ENCODE results near the gene CSAD. TPM values are rescaled to one million over a fixed set of nuclear protein-coding genes. Genes with fewer than 3 reads are reported as not detected.
A peak's percentile ranks its signal among the peaks of the same experiment; 100 is the strongest.

CSAD gene
- total and polyA plus RNA-seq, 2 of the 13 experiments (the other 11 are each of a cell fraction or from before 2014, with no cell fraction given): 7.2 to 23.5 TPM

GRCh38 chr12:53131844-53132243 is 48.9 kb downstream of the CSAD start:
- Histone ChIP-seq H3K36me3 (replicated peaks in 1 of 2; ENCODE audit: control insufficient read depth in 1 of 2, insufficient read depth in 2 of 2, low read length in 2 of 2) (no peaks in the 10 kb centered on the region), H3K4me2 (ENCODE audit: low read depth, low read length) (no peak overlapping the region; the same call in 1 of the 2 replicates), H3K4me3 (replicated peaks in 1 of 3; ENCODE audit: insufficient read depth in 1 of 3, low read depth in 2 of 3, low read length in 3 of 3) (no peak overlapping the region), H3K9me3 (ENCODE audit: low read length) (no peaks in the 10 kb centered on the region), H3K27me3 (ENCODE audit: control insufficient read depth in 1 of 2, insufficient read depth in 2 of 2, low read length in 2 of 2) (no peaks in the 10 kb centered on the region), H2AFZ (ENCODE audit: low read length) (no peak overlapping the region), H3K79me2 (ENCODE audit: insufficient read depth, low read length) (no peaks in the 10 kb centered on the region), H3K9ac (ENCODE audit: insufficient read depth, low read depth, low read length) (no peak overlapping the region), H3K27ac (ENCODE audit: extremely low read length, insufficient read depth, low read length) (no peak overlapping the region), H4K20me1 (ENCODE audit: insufficient read depth, low read length) (no peaks in the 10 kb centered on the region), H3K4me1 (ENCODE audit: insufficient read depth, low read length) (peaks cover 28% of the 10 kb centered on the region)
- WGBS (ENCODE audit: low lambda C conversion rate): 8% methylated on average over 2 of the region's 2 CpGs
- FAIRE-seq: peak; percentile 86
- BruUV-seq (replicated peaks): no TSS peak
- in situ Hi-C loops (cut with HindIII; ENCODE audit: extremely low pct_ligation_motif_present, low pct_unique_long_range_greater_than_20kb) (no loop called here), intact Hi-C loops (cut with micrococcal nuclease; ENCODE audit: unreplicated experiment) (no loop called here)
- ATAC-seq: peak; percentile 78
- CTCF ChIA-PET (ENCODE audit: low intra/inter-chr PET ratio, low total read pairs): no interaction called here
- POLR2A ChIA-PET: interaction anchor here (0.7 to 1.2 kb wide), 2 partner anchors 29 to 53 kb away, joined by 3 to 4 read pairs; partner anchors contain the start of genes SOAT2 and SPRYD3
- DNase-seq (ENCODE audit: low spot score): peak; percentile 45
- TF ChIP-seq HIVEP1 (CRISPR knock-in tag; IDR thresholded peaks at IDR 0.05) (no peak), HNRNPH1 (optimal IDR thresholded peaks at IDR 0.05; ENCODE audit: low read depth, low read length) (no peak), CEBPB (IDR thresholded peaks at IDR 0.05; ENCODE audit: borderline replicate concordance, low read depth, low read length) (no peak), EHMT2 (IDR thresholded peaks at IDR 0.05; ENCODE audit: borderline replicate concordance, low read depth, low read length) (no peak), ZNF572 (CRISPR knock-in tag; IDR thresholded peaks at IDR 0.05) (no peak), ZNF616 (CRISPR knock-in tag; IDR thresholded peaks at IDR 0.05; ENCODE audit: low read depth) (no peak), MXD1 (CRISPR knock-in tag; IDR thresholded peaks at IDR 0.05) (no peak), SPEN (CRISPR knock-in tag; IDR thresholded peaks at IDR 0.05; ENCODE audit: low read depth) (peak; percentile 34; the same call in 1 of the 2 replicates), CREB1 (IDR thresholded peaks at IDR 0.05) (no peak), CREB1 (CRISPR knock-in tag; IDR thresholded peaks at IDR 0.05) (no peak), GATAD1 (CRISPR knock-in tag; IDR thresholded peaks at IDR 0.05) (no peak), HNF4A (CRISPR knock-in tag; IDR thresholded peaks at IDR 0.05) (peak; percentile 91), SKIL (CRISPR knock-in tag; IDR thresholded peaks at IDR 0.05; ENCODE audit: borderline replicate concordance) (0 out of 2 replicates have a peak, but pooled peaks have one; percentile 26), NR2C2 (CRISPR knock-in tag; IDR thresholded peaks at IDR 0.05; ENCODE audit: borderline replicate concordance) (peak; percentile 39; the same call in 1 of the 2 replicates), SCMH1 (CRISPR knock-in tag; IDR thresholded peaks at IDR 0.05; ENCODE audit: borderline replicate concordance) (no peak), GMEB1 (CRISPR knock-in tag; IDR thresholded peaks at IDR 0.05; ENCODE audit: borderline replicate concordance) (no peak), ZNF644 (CRISPR knock-in tag; IDR thresholded peaks at IDR 0.05; ENCODE audit: low read depth) (0 out of 2 replicates have a peak, but pooled peaks have one; percentile 12), XBP1 (CRISPR knock-in tag; IDR thresholded peaks at IDR 0.05) (no peak), ZNF326 (CRISPR knock-in tag; IDR thresholded peaks at IDR 0.05; ENCODE audit: borderline replicate concordance) (no peak), CSRNP2 (CRISPR knock-in tag; conservative IDR thresholded peaks at IDR 0.05; ENCODE audit: low read depth) (no peak), CBX1 (IDR thresholded peaks at IDR 0.05; ENCODE audit: low read depth) (no peak)

Measured in HepG2 (cell line).